Activated CD4-positive, alpha-beta memory T cell treated with anti-CD3 and anti-CD28 coated beads for 36 hours (primary cell): ENCODE results near the gene ELMOD3. TPM values are rescaled to one million over a fixed set of nuclear protein-coding genes. Genes with fewer than 3 reads are reported as not detected.
"Not testable (repeated sequence)": the region's sequence is repeated elsewhere in the genome, so short reads cannot be mapped to it uniquely, and the experiment has no call there.

Experiments
- CTCF ChIA-PET: fragments of 350-600 bp; sonication (Branson Sonifier 250); formaldehyde crosslinking; loops from one replicate; lab custom pipeline; 2021; ENCODE audit warnings: antibody characterized with exemption, inconsistent platforms; lab: Charles Lee
- POLR2A ChIA-PET: fragments of 350-600 bp; sonication (Branson Sonifier 250); formaldehyde crosslinking; loops from one replicate; lab custom pipeline; 2021; ENCODE audit warnings: antibody characterized with exemption; lab: Charles Lee
- DNase-seq: peaks from one replicate; pipeline ENCODE4 v3.0.0-alpha.2; 2020
- H3K27ac Mint-ChIP-seq: one replicate; pipeline ENCODE4 v1.8.0; 2021; ENCODE audit warnings: mixed read lengths
- H3K27me3 Mint-ChIP-seq: one replicate; pipeline ENCODE4 v1.8.0; 2021; ENCODE audit warnings: mixed read lengths
- H3K36me3 Mint-ChIP-seq: one replicate; pipeline ENCODE4 v1.8.0; 2021; ENCODE audit warnings: mixed read lengths
- H3K4me1 Mint-ChIP-seq: one replicate; pipeline ENCODE4 v1.8.0; 2021; ENCODE audit warnings: low read depth, mixed read lengths
- H3K4me3 Mint-ChIP-seq: one replicate; pipeline ENCODE4 v1.8.0; 2021; ENCODE audit warnings: mild to moderate bottlenecking, mixed read lengths
- H3K9me3 Mint-ChIP-seq: one replicate; pipeline ENCODE4 v1.8.0; 2021; ENCODE audit warnings: mixed read lengths
- intact Hi-C: fragments of 100-400 bp; cut with micrococcal nuclease; formaldehyde crosslinking; loops from one replicate; pipeline ENCODE4 v1.15.1; 2023
- total RNA-seq, 2 experiments: library from RNA; stranded (reverse); gene quantifications; one replicate each; pipeline ENCODE4 v1.2.3, GENCODE V29; 2021

ELMOD3 gene
- total RNA-seq, 2 experiments from 2014 or later: 11.1 to 15.0 TPM

DNA sequence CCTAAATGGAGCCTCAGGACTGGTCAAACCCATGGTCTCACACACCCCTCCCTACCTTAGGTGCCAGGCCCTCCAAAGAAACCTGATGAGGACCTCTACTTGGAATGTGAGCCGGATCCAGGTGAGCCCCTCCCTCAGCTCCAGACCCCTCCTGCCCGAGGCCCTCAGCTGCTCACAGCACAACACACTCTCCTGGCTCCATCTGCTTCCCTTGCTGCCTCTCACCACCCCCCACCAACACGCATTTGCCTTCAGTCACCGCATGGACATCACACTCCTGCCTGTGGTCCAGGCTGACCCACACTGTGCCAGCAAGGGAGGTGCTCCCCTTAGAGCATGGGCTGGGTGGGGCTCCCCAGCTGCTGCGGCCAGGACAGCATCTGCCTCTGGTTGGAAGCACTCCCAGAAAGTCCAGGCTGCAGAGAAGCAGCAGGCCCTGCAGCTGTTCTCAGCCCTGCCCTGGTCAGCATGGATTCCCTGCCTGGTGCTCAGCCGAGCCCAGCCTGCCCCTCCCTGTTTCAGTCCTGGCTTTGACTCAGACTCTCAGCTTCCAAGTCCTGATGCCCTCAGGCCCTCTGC is 79.0 kb downstream of the ELMOD3 start:
- POLR2A ChIA-PET: no interaction called here
- Mint-ChIP-seq H3K27ac (no peak overlapping the region), H3K9me3 (no peaks in the 10 kb centered on the region), H3K4me1 (peaks cover 8% of the 10 kb centered on the region), H3K27me3 (no peaks in the 10 kb centered on the region), H3K4me3 (no peak overlapping the region), H3K36me3 (no peaks in the 10 kb centered on the region)
- CTCF ChIA-PET: interaction anchor here (2.6 kb wide), 1 partner anchor 13 kb away, joined by 12 read pairs; no protein-coding TSS in a partner anchor
- intact Hi-C loops: no loop called here
- DNase-seq: no peak

DNA sequence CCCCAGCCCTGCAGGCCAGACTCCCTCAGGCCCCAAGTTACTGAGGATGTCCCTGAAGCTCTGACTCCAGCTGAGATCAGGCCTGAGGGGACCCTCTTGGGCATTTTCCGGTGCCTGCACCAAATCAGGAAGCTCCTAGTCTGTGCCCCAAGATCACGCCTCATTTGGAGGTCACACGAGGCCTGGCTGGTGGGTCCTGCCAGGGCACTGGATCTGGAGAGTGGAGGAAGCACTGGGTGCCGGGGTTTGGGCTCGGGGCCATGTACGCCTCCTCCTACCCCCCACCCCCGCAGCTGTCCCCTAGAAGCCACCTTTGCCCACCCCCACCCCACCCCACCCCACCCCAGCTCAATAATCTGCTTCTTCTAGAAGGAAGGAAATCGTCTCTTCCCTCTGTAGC is 80.1 kb downstream of the ELMOD3 start:
- intact Hi-C loops: no loop called here
- Mint-ChIP-seq H3K27me3 (no peaks in the 10 kb centered on the region), H3K4me1 (peaks cover 18% of the 10 kb centered on the region), H3K9me3 (no peaks in the 10 kb centered on the region), H3K4me3 (no peak overlapping the region), H3K27ac (no peak overlapping the region), H3K36me3 (no peaks in the 10 kb centered on the region)
- no peak for DNase-seq
- ChIA-PET CTCF (no interaction called here), POLR2A (interaction anchor here (0.8 to 1.0 kb wide), 2 partner anchors 104 to 105 kb away, joined by 3 to 4 read pairs; partner anchors contain the start of gene MAT2A)

DNA sequence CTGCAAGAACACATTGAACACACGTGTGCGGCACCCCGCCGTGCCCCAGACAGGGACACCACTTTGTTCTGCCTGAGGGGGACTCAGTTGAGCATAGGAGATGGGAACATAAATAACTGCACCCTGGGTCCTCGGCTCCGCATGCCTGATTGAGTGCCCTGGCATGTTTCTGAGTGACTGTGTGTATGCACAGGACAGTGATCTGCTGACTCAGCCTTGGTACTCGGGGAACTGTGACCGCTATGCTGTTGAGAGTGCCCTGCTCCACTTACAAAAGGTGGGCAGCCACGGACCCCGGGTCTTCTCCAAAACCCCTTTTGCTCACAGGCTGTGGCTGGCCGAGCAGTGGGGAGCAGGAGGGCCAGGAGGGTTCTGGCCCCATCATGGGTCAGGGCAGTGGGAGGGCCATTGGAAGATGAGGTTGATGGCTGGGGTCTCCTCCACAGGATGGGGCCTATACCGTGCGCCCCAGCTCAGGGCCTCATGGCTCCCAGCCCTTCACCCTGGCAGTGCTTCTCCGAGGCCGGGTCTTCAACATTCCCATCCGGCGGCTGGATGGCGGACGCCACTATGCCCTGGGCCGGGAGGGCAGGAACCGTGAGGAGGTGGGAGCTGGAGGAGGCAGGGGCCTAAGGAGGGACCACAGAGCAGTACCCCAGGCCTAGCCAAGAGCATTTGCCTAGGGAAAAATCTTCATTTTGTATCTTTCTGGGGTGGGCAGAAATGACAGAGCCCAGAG is 80.8 kb downstream of the ELMOD3 start:
- POLR2A ChIA-PET: interaction anchor here (1.0 to 5.8 kb wide), 2 partner anchors 103 kb away, joined by 3 to 80 read pairs; partner anchors contain the start of gene MAT2A
- no peak overlapping the region for H3K27ac Mint-ChIP-seq
- CTCF ChIA-PET: no interaction called here
- no peaks in the 10 kb centered on the region for H3K36me3 Mint-ChIP-seq
- H3K9me3 Mint-ChIP-seq: no peaks in the 10 kb centered on the region
- no peaks in the 10 kb centered on the region for H3K27me3 Mint-ChIP-seq
- no peak overlapping the region for H3K4me3 Mint-ChIP-seq
- intact Hi-C loops: no loop called here
- DNase-seq: no peak
- peaks cover 23% of the 10 kb centered on the region for H3K4me1 Mint-ChIP-seq

DNA sequence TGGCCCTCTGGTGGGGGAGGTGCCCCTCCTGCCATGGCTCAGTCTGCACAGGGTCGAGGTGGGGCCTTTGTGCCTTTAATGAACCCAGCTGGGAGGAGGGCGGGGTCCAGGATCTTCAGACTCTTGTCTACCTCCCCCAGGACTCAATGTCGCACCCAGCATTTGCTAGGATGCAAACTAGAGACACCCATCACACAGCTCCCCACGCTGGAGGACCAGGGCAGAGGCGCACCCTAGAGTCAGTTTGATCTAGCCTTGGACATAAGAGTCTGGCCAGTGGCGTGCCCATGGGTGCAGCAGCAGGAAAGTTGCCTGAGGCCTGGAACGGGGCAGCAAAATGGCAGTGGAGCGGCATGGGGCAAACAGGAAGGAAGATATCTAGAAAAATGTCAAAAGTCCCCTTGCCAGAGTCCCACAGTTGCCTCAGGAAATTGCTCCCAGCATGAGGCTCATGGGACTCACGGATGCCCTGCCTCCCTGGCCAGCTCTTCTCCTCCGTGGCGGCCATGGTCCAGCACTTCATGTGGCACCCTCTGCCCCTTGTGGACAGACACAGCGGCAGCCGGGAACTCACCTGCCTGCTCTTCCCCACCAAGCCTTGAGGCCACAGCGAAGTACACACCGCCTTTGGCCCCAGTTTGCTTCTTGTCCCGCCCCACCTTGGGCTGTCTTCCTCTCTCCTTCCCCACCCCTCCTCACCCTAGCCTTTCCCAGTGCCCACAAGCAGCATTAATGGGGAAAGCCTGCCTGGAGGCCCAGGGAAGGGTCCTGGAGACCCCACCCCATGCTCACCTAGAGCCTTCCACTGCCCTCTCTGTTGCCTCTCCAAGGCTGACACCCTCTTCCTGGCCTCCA is 81.6 kb downstream of the ELMOD3 start:
- CTCF ChIA-PET: interaction anchor here (2.5 to 2.8 kb wide), 2 partner anchors 16 to 103 kb away, joined by 11 to 19 read pairs; partner anchors contain the start of gene MAT2A
- H3K4me1 Mint-ChIP-seq: peaks cover 27% of the 10 kb centered on the region
- H3K36me3 Mint-ChIP-seq: no peaks in the 10 kb centered on the region
- no peaks in the 10 kb centered on the region for H3K9me3 Mint-ChIP-seq
- no peaks in the 10 kb centered on the region for H3K27me3 Mint-ChIP-seq
- H3K27ac Mint-ChIP-seq: peak overlapping the region; percentile 89
- POLR2A ChIA-PET: interaction anchor here (1.6 to 5.8 kb wide), 3 partner anchors 31 to 109 kb away, joined by 3 to 80 read pairs (median 14); partner anchors contain the start of genes MAT2A and TGOLN2
- no peak overlapping the region for H3K4me3 Mint-ChIP-seq
- intact Hi-C loops: no loop called here
- DNase-seq: no peak

DNA sequence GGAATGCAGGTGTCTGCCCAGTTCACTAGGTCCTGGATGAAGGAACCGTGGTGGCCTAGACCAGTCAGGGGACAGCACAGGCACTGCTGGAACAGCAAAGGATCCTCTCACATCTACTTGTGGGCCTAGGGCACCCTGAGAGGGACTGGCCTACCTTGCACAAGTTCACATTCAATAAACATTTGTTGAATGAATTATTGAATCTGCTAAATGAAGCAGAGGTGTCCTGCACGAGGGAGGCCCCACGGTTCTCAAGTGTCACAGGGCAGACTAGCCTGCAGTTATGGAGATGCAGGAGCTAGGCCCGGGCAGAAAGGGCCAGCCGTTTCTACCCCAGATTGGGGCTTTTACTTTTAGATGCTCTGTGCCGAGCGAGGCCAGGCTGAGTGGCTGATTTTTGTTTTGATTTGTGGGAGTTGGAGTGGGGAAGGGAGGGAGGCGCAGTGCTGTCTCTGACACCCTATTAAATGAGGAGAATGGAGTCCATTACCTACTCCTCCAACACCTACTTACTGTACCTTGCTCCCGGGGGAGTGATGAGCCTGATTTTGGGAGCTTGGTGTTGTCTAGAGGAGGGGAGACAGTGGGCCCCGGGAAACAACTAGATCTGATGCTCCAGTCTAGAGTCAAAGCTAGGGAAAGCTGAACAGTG is 82.4 kb downstream of the ELMOD3 start:
- Mint-ChIP-seq H3K27me3 (no peaks in the 10 kb centered on the region), H3K4me1 (peaks cover 27% of the 10 kb centered on the region), H3K27ac (peak overlapping the region; percentile 89), H3K4me3 (peak overlapping the region; percentile 69), H3K9me3 (no peaks in the 10 kb centered on the region), H3K36me3 (no peaks in the 10 kb centered on the region)
- intact Hi-C loops: no loop called here
- ChIA-PET CTCF (interaction anchor here (1.0 to 2.8 kb wide), 5 partner anchors 9 to 115 kb away, joined by 3 to 19 read pairs (median 10); partner anchors contain the start of gene MAT2A), POLR2A (interaction anchor here (0.6 to 5.8 kb wide), 14 partner anchors 8 to 179 kb away, joined by 3 to 80 read pairs (median 4); partner anchors contain the start of genes ELMOD3, MAT2A, RETSAT and RNF181)
- no peak for DNase-seq

DNA sequence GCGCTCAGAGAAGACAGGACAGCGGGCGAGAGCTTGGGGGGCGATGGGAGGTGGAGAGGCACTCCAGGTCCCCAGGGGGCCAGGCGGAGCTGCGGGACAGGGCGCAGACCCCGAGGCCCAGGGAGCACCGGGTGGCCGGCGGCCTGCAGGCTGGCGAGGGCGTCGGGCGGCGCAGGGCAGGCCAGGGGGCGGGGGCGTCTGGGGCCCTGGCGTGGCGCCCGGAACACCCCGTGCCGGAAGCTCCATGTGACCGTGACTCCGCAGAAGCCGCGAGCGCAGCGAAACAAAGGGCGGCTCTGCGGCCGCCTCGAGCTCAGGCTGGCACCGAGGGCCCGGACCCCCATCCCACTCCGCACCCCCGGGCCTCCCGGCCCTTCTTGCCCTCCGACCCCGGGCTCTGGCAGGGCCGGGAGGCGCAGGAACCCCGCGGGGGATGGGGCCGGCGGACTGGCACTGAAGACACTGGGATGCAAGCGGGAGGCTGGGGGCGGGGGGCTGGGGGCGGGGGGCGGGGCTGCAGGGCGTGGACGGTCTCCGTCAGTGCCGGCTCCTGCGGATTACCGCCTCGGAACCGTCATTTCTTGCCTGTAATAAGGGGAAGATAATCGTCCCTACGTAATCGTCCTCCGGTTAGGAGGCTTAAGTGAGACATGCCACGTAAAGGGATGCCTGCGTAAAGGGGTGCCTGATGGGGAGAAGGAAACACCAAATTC is 83.1 kb downstream of the ELMOD3 start:
- Mint-ChIP-seq H3K27me3 (no peaks in the 10 kb centered on the region), H3K9me3 (no peaks in the 10 kb centered on the region), H3K4me1 (peaks cover 27% of the 10 kb centered on the region), H3K27ac (peak overlapping the region; percentile 98), H3K36me3 (no peaks in the 10 kb centered on the region), H3K4me3 (peak overlapping the region; percentile 81)
- ChIA-PET CTCF (interaction anchor here (1.0 to 2.8 kb wide), 5 partner anchors 10 to 114 kb away, joined by 3 to 19 read pairs (median 10); partner anchors contain the start of gene MAT2A), POLR2A (interaction anchor here (0.6 to 5.8 kb wide), 15 partner anchors 9 to 178 kb away, joined by 3 to 80 read pairs (median 3); partner anchors contain the start of genes ELMOD3, MAT2A, RETSAT and RNF181)
- intact Hi-C loops: loop anchor here (1.0 to 2.0 kb wide), 2 partner anchors 17 to 102 kb away; partner anchors contain the start of gene MAT2A
- DNase-seq: peak; percentile 86

DNA sequence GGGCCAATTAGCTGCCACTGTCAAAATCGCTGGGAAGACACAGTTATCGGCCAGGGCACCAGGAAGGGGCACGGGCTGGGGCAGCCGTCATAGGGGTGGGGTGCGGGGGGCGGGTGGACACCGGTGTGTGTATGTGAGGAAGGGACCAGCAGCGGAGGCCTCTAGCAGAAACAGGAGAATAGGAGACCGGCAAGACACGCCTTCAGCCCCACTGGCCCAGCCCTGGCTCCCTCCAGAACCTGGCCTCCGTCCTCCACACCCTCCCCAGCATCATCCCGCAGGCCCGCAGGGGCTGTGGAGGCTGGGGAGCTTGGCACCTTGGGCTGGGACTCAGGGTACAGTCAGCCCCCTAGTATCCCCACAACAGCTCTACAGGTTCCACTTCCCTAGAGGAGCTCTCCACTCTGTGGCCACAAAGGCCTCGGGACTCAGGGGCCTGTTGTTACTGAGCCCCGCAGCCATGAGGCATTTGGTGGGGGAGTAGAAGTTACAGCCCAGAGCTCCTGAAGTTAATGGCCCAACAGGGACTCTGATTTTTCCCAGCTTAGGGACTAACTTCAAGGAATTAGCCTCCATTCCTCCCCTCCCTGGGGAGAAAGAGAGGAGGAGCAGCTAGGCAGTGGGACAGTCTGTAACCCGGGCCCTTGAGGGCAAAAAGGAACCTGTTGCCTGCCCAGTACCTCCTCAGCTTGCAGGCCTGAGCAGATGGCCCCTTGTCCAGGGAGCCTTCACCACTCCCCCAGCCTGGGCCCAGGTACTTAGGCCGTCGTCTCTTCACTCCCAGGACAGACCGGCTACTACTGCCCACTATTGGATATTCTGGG is 83.8 kb downstream of the ELMOD3 start:
- DNase-seq: no peak
- intact Hi-C loops: loop anchor here (1.0 to 2.0 kb wide), 2 partner anchors 18 to 101 kb away; partner anchors contain the start of gene MAT2A
- H3K36me3 Mint-ChIP-seq: no peaks in the 10 kb centered on the region
- no peaks in the 10 kb centered on the region for H3K27me3 Mint-ChIP-seq
- ChIA-PET CTCF (interaction anchor here (1.0 to 2.8 kb wide), 5 partner anchors 10 to 113 kb away, joined by 3 to 19 read pairs (median 10); partner anchors contain the start of gene MAT2A), POLR2A (interaction anchor here (0.7 to 5.8 kb wide), 15 partner anchors 10 to 177 kb away, joined by 3 to 80 read pairs (median 4); partner anchors contain the start of genes ELMOD3, MAT2A, RETSAT and RNF181)
- H3K27ac Mint-ChIP-seq: peak overlapping the region; percentile 98
- H3K9me3 Mint-ChIP-seq: no peaks in the 10 kb centered on the region
- H3K4me1 Mint-ChIP-seq: peaks cover 27% of the 10 kb centered on the region
- H3K4me3 Mint-ChIP-seq: peak overlapping the region; percentile 81

DNA sequence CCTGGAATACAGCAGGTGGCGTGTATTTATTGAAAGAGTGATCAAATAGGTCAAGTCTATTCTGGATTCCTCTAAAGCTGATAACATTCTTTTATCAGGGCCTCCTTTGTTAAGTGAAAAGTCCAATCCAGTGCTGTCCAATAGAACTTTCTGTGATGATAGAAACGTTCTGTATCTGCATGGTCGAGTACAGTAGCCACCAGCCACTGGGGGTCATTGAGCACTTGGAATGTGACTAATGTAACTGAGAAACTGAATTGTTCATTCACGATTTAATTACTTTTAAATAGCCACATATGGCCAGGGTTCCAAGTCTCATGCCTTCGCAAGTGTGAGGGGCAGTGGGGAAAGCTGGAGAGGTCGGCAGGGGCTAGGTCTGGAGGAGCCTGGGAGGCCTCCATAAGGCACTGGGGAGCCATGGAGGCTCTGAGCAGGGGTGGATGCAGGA is 84.5 kb downstream of the ELMOD3 start:
- peak overlapping the region; percentile 81 for H3K4me3 Mint-ChIP-seq
- ChIA-PET CTCF (interaction anchor here (2.1 to 2.8 kb wide), 3 partner anchors 18 to 113 kb away, joined by 10 to 19 read pairs (median 11); partner anchors contain the start of gene MAT2A), POLR2A (interaction anchor here (0.8 to 5.8 kb wide), 5 partner anchors 11 to 112 kb away, joined by 5 to 80 read pairs (median 15); partner anchors contain the start of genes MAT2A, SH2D6 and TGOLN2)
- H3K36me3 Mint-ChIP-seq: no peaks in the 10 kb centered on the region
- intact Hi-C loops: loop anchor here (2.0 kb wide), 1 partner anchor 18 kb away; no protein-coding TSS in a partner anchor
- no peaks in the 10 kb centered on the region for H3K27me3 Mint-ChIP-seq
- H3K4me1 Mint-ChIP-seq: peaks cover 27% of the 10 kb centered on the region
- H3K9me3 Mint-ChIP-seq: no peaks in the 10 kb centered on the region
- peak overlapping the region; percentile 98 for H3K27ac Mint-ChIP-seq
- no peak for DNase-seq

DNA sequence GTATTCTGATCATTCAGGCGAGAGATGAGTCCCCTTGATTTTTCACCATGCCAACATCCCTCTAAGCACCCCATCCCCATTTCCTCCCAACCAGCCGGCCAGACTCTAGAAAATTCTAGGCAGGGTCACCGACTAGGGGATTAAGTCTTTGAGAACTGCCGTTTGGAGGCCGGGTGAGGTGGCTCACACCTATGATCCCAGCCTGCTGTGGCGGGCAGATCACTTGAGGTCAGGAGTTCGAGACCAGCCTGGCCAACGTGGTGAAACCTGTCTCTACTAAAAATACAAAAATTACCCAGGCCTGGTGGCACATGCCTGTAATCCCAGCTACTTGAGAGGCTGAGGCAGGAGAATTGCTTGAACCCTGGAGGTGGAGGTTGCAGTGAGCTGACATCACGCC is 85.0 kb downstream of the ELMOD3 start:
- DNase-seq, CTCF ChIA-PET, H3K27me3 Mint-ChIP-seq, H3K9me3 Mint-ChIP-seq, H3K36me3 Mint-ChIP-seq: not testable (repeated sequence)
- Mint-ChIP-seq H3K4me3 (peak overlapping the region; percentile 75), H3K4me1 (peaks cover 27% of the 10 kb centered on the region), H3K27ac (peak overlapping the region; percentile 98)
- POLR2A ChIA-PET: interaction anchor here (1.2 to 5.8 kb wide), 4 partner anchors 20 to 106 kb away, joined by 4 to 80 read pairs (median 18); partner anchors contain the start of genes MAT2A and SH2D6
- intact Hi-C loops: loop anchor here (2.0 kb wide), 1 partner anchor 19 kb away; no protein-coding TSS in a partner anchor
